ENCODE results near the gene SNX25.

The SNX25 gene

DNA sequence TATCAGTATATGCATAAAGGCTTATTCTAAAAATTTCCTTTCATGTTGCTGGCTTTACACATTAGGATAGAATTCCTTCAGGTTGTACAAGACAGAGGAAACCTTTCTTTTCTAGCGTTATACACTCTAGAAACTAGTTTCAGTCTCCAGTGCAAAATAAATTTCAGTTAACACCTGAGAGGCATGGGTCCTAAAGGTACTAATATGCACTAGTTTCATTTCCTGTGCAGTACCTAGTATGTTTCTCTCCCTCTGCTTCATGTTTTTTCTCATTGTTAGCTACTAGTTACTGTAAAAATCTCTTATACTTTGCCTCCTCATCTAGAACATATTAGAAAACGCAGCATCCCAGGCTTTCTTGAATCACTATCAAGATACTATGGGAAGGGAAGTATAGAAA lies 54.0 kb downstream of the SNX25 start:
- no peak for DNase-seq (ENCODE audit: low read depth)

DNA sequence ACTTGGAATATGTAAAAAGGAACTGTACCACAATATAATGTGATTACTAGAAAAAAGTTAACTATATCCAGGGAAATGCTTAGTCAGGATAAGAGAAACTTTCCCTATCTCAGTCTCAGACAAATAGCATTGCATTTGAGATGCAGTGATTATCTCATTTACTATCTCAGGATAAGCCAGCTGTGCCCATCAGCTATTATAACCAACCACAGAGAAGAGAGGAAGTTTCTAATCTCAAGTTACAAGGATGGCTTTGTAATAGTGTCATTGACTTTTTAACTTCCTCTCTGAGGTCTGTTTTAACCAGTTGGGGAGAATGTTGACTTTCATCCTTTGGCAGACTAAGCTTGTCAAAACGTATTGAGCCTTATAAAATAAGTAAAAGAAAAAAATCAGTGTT lies 56.5 kb downstream of the SNX25 start:
- no peak for DNase-seq (ENCODE audit: low read depth)

DNA sequence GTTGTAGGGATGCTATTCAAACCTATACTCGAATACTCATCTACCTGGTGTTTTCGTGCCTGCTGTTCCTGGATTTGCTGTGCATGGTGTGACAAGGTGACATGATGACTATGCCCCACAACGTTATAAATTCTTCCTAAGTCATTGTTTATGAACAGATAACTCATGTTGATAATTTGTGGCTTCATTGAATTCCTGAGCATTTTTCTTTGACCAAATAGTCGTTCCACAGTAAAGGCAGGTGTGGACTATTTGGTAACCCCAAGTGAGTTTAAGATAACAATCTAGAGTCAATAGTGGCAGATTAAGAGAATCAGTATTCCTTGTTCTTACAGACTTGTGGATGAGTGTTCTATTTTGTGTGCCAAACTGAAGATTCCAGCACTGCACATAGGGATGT lies 59.9 kb downstream of the SNX25 start:
- DNase-seq (ENCODE audit: low read depth) = no peak

DNA sequence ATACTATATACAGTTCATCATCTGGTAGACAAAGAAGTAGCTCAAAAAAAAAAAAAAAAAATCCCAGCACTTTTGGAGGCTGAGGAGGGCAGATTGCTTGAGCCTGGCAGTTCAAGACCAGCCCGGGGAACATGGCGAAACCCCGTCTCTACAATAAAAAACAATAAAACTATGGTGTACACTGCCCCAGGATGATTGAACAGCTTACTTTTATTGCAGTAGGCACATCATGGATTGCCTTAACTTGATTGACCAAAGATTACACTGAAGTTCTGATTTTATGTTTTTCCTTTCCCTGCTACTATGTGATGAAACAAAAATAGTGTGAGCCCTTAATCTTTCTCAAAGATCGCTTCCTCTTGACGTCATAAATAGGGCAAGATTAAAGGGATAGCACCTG lies 60.6 kb downstream of the SNX25 start:
- no peak for DNase-seq (ENCODE audit: low read depth)

DNA sequence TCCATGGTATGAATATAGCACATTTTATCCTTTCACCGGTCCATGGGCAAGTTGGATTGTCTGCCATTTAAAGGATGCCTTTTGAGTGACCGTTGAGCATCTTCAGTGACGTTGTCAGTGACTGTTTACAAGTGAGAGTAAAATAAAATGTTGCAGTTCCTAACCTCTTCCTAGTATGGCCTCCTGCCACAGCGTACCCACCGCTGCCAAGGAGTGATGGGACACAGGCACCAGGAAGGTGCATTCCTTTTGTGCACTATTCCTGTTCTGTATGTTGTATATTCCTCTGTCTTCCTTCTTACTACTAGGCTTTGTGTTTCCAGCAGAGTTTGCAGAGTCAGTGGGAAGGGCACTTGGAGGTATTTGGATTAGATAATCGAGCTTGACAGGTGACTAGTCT lies 61.5 kb downstream of the SNX25 start:
- DNase-seq (ENCODE audit: low read depth) = no peak

DNA sequence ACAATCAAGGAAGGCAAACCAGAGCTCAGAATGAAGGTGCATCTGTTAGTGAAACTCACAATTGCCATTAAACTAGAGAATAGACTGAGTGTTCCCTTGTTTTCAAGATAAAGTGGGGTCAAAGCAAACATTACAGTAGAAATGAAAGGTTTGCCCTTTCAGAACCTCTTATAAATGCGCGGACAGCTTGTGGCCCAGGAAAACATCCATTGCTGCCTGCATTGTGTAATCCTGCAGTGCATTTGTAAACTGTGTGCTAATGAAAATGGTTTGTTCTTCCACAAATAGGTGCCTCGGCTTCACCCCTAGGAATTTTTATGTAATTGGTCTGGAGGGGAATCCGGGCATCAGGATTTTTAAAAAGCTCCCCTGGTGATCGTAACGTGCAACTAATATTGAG lies 62.8 kb downstream of the SNX25 start:
- DNase-seq (ENCODE audit: low read depth) = no peak

DNA sequence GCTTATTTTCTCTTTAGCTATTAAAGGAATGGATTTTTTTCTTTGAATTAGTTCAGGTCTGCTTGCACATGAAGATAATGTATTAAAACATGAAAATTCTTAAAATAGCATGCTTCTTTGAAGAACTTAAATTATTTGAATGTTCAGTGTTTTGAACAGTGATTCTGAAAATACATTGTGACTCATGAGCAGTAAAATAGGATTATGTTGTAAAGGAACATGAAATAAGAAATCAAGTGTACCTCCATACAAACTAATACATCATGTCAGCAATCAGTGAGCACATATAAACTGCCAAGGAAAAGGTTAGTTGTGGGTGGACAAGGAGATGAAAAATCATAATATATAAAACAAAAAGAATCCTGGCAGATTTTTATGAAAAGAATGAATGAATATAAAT lies 66.1 kb downstream of the SNX25 start:
- no peak for DNase-seq (ENCODE audit: low read depth)

DNA sequence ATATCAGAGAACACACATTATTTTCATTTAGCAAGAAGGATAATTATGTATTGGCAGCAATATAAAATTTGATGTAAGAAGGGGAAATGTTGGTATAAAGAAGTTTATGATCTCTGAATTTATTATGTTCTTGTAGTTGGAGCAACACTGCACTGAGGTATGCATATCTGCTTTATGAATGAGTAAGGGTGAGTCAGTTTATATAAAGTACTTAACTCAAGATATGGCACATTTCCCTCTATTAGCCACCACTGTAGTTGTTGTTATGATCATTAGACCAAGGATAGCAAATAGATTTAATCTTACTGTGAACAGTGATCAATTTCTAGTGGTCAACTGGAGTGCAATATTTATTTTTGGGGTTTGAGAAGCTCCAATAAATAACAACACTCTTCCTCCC lies 66.6 kb downstream of the SNX25 start:
- DNase-seq (ENCODE audit: low read depth) = no peak

DNA sequence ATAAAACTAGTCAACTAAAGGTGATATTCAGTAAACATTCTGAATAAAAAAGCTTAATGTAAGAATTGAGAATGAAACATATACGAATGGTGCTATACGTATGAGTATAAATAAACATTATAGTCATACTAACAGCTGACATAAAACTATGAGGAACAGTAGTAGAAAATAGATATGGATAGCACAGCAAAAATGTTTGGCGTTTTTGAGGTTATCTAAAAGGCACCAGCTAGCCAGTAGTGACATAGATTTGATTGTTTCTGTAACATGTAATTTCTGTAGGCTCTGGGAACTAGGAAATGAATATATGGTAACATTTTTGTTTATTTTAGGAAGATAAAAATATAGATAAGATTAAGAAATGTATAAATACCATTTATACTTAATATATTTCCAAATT lies 69.3 kb downstream of the SNX25 start:
- no peak for DNase-seq (ENCODE audit: low read depth)

DNA sequence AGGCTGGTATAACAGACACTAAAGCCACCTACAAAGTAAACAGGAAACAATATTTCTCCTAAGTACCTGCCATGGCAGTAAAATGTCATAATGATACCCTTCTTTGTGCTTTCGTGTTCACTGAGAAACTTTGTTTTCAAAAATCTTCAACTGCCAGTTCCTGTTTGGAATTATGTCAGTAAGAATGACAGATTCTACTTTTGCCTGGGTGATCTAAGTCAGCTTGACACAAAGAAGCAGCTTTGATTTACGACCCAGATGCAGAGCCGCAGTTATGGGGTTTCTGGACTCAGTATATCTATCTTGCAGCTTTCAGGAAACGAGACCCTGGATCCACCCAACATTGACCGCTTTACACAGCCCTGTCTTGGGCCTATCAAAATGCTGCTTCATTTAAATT lies 71.2 kb downstream of the SNX25 start:
- DNase-seq (ENCODE audit: low read depth) = no peak

DNA sequence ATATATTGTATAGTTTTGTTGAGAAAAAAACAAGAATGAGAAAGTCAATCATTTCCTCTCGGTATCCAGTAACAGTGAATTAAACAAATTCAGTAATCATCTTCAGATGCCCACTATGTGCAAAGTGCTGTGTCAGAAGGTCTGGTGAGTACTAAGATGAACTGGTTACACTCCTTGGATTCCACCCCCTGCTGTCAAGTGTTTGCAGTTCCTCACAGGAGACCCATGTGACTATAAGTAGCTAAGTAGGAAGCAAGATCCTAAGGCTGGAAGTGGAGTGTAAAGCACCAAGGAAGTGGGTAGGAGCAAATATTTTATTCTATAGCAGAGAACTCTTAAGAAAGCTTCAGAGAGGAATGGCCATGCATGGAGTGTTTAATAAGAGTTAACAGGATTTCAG lies 73.6 kb downstream of the SNX25 start:
- no peak for DNase-seq (ENCODE audit: low read depth)

DNA sequence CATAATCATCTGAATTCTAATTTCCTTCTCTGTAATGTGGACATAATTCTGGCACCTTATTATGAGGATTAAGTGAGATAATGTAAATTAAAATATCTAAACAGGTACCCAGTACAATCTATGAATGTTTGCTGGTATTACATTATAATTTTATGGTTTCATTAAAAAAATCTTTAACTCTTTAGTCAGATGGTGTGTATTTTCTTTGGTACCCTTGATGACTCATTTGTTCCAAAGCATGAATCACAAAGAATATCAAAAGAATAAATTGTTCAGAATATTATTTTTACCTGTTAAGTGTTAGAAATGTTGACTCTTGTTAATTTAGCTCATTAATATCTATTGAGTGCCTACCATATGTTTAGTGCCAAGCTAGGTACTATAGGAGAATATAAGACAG lies 74.3 kb downstream of the SNX25 start:
- DNase-seq (ENCODE audit: low read depth) = no peak

DNA sequence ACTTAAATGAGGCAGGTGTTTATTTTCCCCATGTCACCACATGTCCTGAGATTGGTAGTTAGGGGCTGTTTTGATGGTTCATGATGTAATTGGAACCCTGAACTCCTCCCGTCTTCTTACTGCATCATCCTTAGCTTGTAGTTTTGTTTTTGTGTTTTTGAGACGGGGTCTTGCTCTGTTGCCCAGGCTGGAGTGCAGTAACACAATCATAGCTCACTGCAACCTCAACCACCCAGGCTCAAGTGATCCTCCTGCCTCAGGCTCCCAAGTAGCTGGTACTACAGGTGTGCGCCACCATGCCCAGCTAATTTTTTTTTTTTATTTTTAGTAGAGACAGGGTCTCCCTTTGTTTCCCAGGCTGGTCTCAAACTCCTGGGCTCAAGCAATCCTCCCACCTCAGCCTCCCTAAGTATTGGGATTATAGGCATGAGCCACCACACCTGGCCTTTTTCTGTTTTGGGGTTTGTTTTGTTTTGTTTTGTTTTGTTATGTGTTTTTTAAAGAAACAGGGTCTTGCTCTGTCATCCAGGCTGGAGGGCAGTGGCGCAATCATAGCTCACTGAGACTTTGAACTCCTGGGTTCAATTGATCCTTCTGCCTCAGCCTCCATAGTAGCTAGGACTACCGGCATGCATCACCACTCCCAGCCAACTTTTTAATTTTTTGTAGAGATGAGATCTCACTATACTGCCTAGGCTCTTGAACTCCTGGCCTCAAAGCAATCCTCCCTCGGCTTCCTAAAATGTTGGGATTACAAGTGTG lies 76.4 kb downstream of the SNX25 start:
- no peak for DNase-seq (ENCODE audit: low read depth)

DNA sequence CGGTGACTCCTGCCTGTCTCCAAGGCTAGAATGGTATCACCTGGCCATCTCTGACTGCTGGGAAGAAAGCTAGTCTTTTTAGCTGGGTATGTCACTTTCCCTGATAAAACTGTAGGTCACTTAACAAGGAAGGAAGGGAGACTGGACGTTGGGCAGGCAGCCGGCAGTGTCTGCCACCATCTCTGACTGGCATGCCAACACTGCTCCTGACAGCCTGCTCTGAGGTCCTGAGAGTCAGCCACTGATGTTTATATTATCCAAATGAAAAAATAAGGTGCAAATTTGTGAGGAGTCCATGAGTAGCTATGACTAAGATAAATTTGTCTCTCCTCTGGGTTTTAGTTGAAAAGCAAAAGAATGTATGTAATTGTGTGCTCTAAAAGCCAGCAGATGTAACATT lies 77.2 kb downstream of the SNX25 start:
- DNase-seq (ENCODE audit: low read depth) = no peak

DNA sequence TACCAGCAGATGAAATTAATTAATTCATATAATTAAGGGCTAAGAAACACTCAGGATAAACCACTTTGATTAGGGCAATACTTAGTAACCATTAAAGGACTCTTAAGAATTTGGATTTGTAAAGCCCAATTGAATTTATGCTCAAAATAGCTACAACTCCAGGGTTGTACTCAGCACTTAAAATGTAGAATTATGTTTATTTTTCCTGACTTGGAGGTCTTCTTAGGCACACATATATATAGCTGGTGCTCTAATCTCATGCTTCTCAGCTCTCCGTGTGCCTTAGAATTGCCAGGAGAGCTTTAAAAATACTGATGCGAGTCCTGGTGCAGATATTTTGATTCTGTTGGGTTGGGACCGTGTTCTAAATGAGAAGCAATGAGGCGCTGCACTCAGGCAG lies 77.6 kb downstream of the SNX25 start:
- DNase-seq (ENCODE audit: low read depth) = no peak

DNA sequence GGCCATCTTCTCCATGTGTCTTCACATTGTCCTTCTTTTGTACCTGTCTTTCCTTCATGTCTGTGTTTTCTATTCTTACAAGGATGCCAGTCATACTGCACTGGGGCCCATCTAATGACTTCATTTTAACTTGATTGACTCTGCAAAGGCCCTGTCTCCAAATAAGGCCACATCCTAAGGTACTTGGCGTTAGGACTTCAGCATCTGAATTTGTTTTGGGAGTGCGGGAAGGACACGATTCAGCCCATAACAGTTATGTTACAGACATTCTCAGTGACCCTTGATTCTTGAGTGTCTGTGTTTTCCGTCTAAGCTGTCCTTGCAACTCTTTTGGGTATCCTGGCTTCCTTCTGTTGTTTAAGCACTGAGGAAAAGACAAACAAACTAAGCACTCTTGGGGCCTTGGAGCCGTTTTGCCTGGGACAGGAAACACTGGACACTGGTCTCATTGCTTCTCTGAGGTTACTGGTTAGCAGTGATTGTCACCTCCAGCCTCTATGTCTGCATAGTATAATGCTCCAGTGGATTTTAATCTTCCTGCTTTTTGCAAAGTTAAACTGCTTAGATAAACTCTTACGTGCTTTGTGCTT lies 80.7 kb downstream of the SNX25 start:
- DNase-seq (ENCODE audit: low read depth) = no peak

DNA sequence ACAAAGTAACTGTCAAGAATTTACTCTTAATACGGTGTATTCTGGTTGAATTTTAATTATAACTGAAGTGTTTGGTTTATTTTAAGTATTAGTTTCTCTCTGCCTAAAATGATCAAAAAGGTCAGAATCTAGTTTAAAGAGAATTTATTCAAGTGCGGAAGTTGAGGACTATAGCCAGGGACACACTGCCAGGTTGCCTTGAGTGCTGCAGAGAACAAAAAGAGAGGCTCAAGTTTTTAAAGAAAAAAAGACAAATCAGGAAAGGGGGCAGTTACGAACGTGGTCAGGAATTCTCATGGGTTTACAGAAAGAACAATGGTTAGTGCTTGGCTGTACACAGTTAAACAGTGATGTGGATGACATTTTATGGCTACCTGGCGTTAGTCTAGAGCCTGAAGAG lies 81.3 kb downstream of the SNX25 start:
- DNase-seq (ENCODE audit: low read depth) = no peak

DNA sequence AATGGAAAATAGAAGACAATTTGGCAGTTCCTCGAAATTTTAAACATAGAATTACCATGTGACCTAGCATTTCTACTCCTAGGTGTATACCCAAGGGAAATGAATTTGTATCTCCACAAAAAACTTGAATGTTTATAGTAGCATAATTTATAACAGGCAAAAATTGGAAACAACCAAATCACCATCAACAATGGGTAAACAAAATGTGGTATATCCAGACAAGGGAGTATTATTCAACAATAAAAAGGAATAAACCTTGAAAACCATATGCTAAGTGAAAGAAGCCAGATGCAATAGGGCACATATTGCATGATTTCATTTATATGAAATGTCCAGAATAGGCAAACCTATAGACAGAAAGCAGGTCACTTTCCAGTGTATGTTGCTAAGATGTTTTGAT lies 83.8 kb downstream of the SNX25 start:
- no peak for DNase-seq (ENCODE audit: low read depth)

DNA sequence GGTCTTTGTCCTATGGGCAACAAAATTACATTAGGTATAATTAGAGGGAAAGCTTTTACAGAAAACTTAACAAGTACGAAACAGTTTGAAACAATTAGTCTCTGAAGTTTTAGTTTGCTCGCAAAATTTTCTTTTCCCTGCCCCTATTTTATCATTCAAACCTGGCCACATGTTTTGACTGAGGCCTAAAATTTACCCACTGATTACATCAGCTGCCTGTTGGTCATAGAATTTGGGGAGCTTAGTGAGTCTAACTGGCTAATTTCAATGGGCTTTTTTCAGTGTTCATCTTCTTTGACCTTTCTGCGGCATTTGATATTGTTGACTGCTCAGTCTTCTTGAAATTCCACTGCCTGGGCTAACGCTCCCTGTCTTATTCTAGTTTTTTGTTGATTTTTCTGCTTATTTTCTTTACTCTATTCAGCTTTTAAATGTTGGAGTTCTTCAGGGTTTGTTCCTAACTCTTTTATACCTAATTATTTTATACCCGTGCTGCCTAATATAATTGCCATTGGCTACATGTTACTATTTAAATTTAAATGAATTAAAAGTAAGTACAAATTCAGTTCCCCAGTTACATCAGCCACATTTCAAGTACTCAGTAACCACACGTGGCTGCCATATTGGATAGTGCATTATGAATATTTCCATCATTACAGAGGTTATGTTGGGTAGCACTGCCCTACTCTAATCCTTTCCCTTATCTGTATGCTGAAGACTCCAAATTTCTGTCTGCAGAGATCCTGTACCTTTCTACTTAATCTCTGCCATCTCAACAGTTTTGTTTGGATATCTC lies 87.5 kb downstream of the SNX25 start:
- DNase-seq (ENCODE audit: low read depth) = no peak

DNA sequence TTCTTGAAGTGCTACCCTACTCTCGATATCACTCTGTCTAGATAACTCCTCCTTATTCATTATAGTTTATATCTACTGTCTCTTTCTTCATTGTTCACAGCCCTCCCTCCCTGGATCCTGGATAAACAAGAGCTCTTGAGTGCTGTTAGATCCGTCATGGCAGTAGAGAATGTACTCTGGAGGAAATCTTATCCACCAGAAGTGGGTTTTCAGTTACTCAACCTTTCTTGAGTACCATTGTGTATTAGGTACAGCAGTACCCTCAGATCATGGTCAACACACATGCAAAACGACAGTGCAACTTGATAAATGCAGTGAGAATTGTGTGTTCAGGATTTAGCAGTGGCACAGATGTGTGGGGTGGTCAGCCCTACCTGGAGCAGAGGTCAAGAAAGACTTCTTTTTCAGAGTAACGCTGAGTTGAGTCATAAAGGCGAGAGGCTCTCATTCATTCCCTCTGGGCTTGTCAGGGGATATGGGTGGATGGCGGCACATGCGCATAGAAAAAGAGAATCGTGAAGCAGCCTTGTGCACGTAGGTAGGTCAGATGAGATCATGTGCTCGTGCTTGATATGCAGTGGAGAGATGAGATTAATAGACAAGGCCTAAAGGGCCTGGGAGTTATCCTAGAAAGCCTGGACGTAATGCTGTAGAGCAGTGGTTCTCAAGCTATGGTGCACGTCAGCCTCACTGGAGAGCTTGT lies 89.5 kb downstream of the SNX25 start:
- no peak for DNase-seq (ENCODE audit: low read depth)

DNA sequence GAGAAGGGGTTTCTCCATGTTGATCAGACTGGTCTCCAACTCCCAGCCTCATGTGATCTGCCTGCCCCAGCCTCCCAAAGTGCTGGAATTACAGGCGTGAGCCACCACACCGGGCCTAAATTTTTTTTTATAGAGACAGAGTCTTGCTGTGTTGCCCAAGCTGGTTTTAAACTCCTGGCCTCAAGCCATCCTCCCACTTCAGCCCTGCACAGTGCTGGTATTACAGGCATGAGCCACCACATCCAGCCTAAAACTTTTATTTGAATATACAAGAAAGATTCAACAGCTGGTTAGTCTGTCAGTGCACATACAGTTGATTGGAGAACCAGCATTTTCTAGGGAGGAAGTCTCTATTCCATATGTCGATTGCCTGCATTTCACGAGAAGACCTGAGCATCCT lies 95.1 kb downstream of the SNX25 start:
- no peak for DNase-seq (ENCODE audit: low read depth)

DNA sequence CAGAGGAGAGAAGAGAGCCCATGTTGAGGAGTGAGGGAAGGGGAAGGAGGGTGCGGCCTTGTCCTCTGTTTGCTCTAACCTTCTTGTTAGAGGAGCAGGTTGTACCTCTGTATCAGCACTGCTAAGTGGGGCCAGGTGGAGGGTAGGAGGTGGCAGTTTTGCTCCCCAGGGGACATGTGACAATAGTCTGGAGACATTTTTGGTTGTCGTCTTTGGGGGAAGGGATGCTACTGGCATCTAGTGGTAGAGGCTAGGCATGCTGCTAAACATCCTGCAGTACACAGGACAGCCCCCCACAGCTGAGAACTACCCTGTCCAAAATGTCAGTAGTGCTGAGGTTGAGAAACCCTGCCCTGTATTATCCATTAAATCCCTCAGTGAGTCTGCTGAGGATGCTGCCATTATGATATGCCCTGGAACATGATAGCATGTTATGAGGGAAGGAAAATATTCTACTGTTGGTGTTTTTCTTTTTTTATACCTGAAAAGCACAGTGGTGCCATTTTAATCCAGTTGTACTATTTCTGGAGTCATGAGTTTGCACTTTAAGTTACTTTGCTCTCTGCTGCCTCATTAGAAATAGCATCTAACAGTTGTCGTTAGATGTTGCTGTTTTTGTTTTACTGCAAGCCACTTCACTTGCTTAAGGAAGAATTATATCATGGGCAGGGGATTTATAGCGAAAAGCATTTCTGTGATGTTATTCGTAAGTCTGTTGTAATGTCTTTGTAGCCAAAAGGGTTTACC lies 95.7 kb downstream of the SNX25 start:
- peak; percentile 3 for DNase-seq (ENCODE audit: low read depth)
